ENCODE results near the gene NAGK. TPM values are rescaled to one million over a fixed set of nuclear protein-coding genes. Genes with fewer than 3 reads are reported as not detected.
A peak's percentile ranks its signal among the peaks of the same experiment; 100 is the strongest.
"Not testable (repeated sequence)": the region's sequence is repeated elsewhere in the genome, so short reads cannot be mapped to it uniquely, and the experiment has no call there.

The NAGK gene
- total and polyA plus RNA-seq, 9 of the 15 experiments (the other 6 are each of a cell fraction or from before 2014, with no cell fraction given), result 4.9 to 14.9 (median 10.6) TPM

- in situ Hi-C loops (cut with MboI); H3K79me2 ChIP-seq (ENCODE audit: control insufficient read depth, insufficient read depth, low read length); H3K4me1 ChIP-seq (replicated peaks in 1 of 2; ENCODE audit: control insufficient read depth in 2 of 2, insufficient read depth in 2 of 2, low read length in 2 of 2); FAIRE-seq; ATAC-seq; H3K27me3 ChIP-seq (ENCODE audit: control insufficient read depth in 2 of 2, insufficient read depth in 2 of 2, low read length in 2 of 2); CTCF ChIA-PET (ENCODE audit: low intra/inter-chr PET ratio); H3K9me1 ChIP-seq (ENCODE audit: control insufficient read depth, insufficient read depth, low read length); BruUV-seq (replicated peaks); DNase-seq (ENCODE audit: extremely low read depth in 1 of 4, low spot score in 3 of 4); intact Hi-C loops (cut with micrococcal nuclease); H2AFZ ChIP-seq (ENCODE audit: low read depth, low read length); H3K9ac ChIP-seq (ENCODE audit: insufficient read depth in 1 of 2, low read depth in 2 of 2, low read length in 2 of 2); H3K9me3 ChIP-seq (replicated peaks; ENCODE audit: control insufficient read depth, insufficient read depth, low read depth, low read length); H3K36me3 ChIP-seq (ENCODE audit: control insufficient read depth, insufficient read depth, low read length); H3K27ac ChIP-seq (ENCODE audit: extremely low read depth, low read depth, low read length); H4K20me1 ChIP-seq (replicated peaks; ENCODE audit: control insufficient read depth, insufficient read depth, low read length); H3K4me2 ChIP-seq (ENCODE audit: insufficient read depth, low read length); POLR2A ChIA-PET; H3K4me3 ChIP-seq: not testable (repeated sequence)
- WGBS (ENCODE audit: insufficient coverage, low coverage, missing lambda C conversion rate), result 7% methylated on average over 12 of the region's 14 CpGs
- peak; percentile 62 for TF ChIP-seq CBFA2T3 (IDR thresholded peaks at IDR 0.05)
- TF ChIP-seq NCOR1 (IDR thresholded peaks at IDR 0.05), result peak; percentile 53
- TF ChIP-seq ARID1B (IDR thresholded peaks at IDR 0.05), result peak; percentile 36
- peak; percentile 9; the same call in 1 of the 2 replicates for TF ChIP-seq TCF3 (CRISPR knock-in tag; IDR thresholded peaks at IDR 0.05)
- TF ChIP-seq TAL1 (IDR thresholded peaks at IDR 0.05), result peak; percentile 37; the same call in 1 of the 2 replicates
- peak; percentile 58 for TF ChIP-seq CBFA2T2 (conservative IDR thresholded peaks at IDR 0.05)
Measured at GRCh38 chr2:71089475-71089874, 21.0 kb downstream of the NAGK start.

DNA sequence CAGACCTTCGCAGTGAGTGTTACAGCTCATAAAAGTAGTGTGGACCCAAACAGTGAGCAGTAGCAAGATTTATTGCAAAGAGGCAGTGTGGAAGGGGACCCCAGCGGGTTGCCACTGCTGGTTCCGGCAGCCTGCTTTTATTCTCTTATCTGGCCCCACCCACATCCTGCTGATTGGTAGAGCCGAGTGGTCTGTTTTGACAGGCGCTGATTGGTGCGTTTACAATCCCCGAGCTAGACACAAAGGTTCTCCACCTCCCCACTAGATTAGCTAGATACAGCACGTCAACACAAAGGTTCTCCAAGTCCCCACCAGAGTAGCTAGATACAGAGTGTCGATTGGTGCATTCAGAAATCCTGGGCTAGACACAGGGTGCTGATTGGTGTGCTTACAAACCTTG, 23.4 kb downstream of the NAGK start:
- FAIRE-seq; H3K9me3 ChIP-seq (replicated peaks; ENCODE audit: control insufficient read depth, insufficient read depth, low read depth, low read length); DNase-seq (ENCODE audit: extremely low read depth in 1 of 4, low spot score in 3 of 4); H3K4me2 ChIP-seq (ENCODE audit: insufficient read depth, low read length); in situ Hi-C loops (cut with MboI); H3K4me1 ChIP-seq (replicated peaks in 1 of 2; ENCODE audit: control insufficient read depth in 2 of 2, insufficient read depth in 2 of 2, low read length in 2 of 2); H2AFZ ChIP-seq (ENCODE audit: low read depth, low read length); H3K4me3 ChIP-seq; H4K20me1 ChIP-seq (replicated peaks; ENCODE audit: control insufficient read depth, insufficient read depth, low read length); H3K9ac ChIP-seq (ENCODE audit: insufficient read depth in 1 of 2, low read depth in 2 of 2, low read length in 2 of 2); H3K27me3 ChIP-seq (ENCODE audit: control insufficient read depth in 2 of 2, insufficient read depth in 2 of 2, low read length in 2 of 2); H3K79me2 ChIP-seq (ENCODE audit: control insufficient read depth, insufficient read depth, low read length); BruUV-seq (replicated peaks); H3K36me3 ChIP-seq (ENCODE audit: control insufficient read depth, insufficient read depth, low read length); intact Hi-C loops (cut with micrococcal nuclease); POLR2A ChIA-PET; H3K27ac ChIP-seq (ENCODE audit: extremely low read depth, low read depth, low read length); CTCF ChIA-PET (ENCODE audit: low intra/inter-chr PET ratio); ATAC-seq; H3K9me1 ChIP-seq (ENCODE audit: control insufficient read depth, insufficient read depth, low read length): not testable (repeated sequence)
- WGBS (ENCODE audit: insufficient coverage, low coverage, missing lambda C conversion rate), result 46% methylated on average over 9 of the region's 9 CpGs

- in situ Hi-C loops (cut with MboI); DNase-seq (ENCODE audit: extremely low read depth in 1 of 4, low spot score in 3 of 4); FAIRE-seq; H3K79me2 ChIP-seq (ENCODE audit: control insufficient read depth, insufficient read depth, low read length); H3K9ac ChIP-seq (ENCODE audit: insufficient read depth in 1 of 2, low read depth in 2 of 2, low read length in 2 of 2); BruUV-seq (replicated peaks); H3K27ac ChIP-seq (ENCODE audit: extremely low read depth, low read depth, low read length); H3K36me3 ChIP-seq (ENCODE audit: control insufficient read depth, insufficient read depth, low read length); H3K4me2 ChIP-seq (ENCODE audit: insufficient read depth, low read length); intact Hi-C loops (cut with micrococcal nuclease); H3K9me1 ChIP-seq (ENCODE audit: control insufficient read depth, insufficient read depth, low read length); H3K27me3 ChIP-seq (ENCODE audit: control insufficient read depth in 2 of 2, insufficient read depth in 2 of 2, low read length in 2 of 2); H2AFZ ChIP-seq (ENCODE audit: low read depth, low read length); H3K9me3 ChIP-seq (replicated peaks; ENCODE audit: control insufficient read depth, insufficient read depth, low read depth, low read length); H3K4me3 ChIP-seq; ATAC-seq; CTCF ChIA-PET (ENCODE audit: low intra/inter-chr PET ratio); H4K20me1 ChIP-seq (replicated peaks; ENCODE audit: control insufficient read depth, insufficient read depth, low read length); H3K4me1 ChIP-seq (replicated peaks in 1 of 2; ENCODE audit: control insufficient read depth in 2 of 2, insufficient read depth in 2 of 2, low read length in 2 of 2): not testable (repeated sequence)
- POLR2A ChIA-PET, result interaction anchor here (1.1 kb wide), 1 partner anchor 10 kb away, joined by 4 read pairs; no protein-coding TSS in a partner anchor
- WGBS (ENCODE audit: insufficient coverage, low coverage, missing lambda C conversion rate), result 61% methylated on average over 26 of the region's 33 CpGs
Measured at GRCh38 chr2:71092491-71093260, 24.2 kb downstream of the NAGK start.

Measured in K562 (cell line).